Vagina (tissue), 2 donors: ENCODE measurements around the gene EYS.

Experiments
- POLR2A ChIP-seq, 2 donors: fragments of 450-650 bp; IDR thresholded peaks; one replicate each; pipeline ENCODE4 v1.6.1; 2017; ENCODE audit warnings: antibody characterized with exemption in 2 of 2, mild to moderate bottlenecking in 2 of 2, moderate library complexity in 2 of 2
- TF ChIP-seq, protein P1 (sequence below), 3 experiments: fragments of 450-650 bp in 2 of 3; fragments of 200-600 bp in 1 of 3; sonication (generic) in 1 of 3; IDR thresholded peaks; one replicate each; pipeline ENCODE4 v1.5.1; 2017 to 2019; ENCODE audit warnings: antibody characterized with exemption in 3 of 3, mild to moderate bottlenecking in 2 of 3, moderate library complexity in 2 of 3

DNA sequence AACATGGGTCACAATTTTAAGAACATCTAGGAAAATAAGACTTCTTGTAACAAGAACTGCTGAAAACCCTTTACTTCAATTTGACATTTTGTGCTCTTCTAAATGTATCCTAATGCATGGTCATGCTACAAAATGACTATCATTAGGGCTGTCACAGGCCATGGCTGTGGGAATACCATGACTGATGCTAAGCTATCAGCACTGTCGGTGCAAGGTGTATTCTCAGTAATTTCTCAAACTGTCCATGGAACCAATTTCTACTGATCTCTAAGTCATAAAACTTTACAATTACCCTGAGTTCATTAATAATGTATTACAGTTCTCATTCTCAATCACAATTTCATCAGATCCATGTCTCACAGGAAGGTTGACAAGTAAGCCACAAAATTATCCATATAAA lies 625.3 kb downstream of the EYS start:
- TF ChIP-seq, protein P1, sequence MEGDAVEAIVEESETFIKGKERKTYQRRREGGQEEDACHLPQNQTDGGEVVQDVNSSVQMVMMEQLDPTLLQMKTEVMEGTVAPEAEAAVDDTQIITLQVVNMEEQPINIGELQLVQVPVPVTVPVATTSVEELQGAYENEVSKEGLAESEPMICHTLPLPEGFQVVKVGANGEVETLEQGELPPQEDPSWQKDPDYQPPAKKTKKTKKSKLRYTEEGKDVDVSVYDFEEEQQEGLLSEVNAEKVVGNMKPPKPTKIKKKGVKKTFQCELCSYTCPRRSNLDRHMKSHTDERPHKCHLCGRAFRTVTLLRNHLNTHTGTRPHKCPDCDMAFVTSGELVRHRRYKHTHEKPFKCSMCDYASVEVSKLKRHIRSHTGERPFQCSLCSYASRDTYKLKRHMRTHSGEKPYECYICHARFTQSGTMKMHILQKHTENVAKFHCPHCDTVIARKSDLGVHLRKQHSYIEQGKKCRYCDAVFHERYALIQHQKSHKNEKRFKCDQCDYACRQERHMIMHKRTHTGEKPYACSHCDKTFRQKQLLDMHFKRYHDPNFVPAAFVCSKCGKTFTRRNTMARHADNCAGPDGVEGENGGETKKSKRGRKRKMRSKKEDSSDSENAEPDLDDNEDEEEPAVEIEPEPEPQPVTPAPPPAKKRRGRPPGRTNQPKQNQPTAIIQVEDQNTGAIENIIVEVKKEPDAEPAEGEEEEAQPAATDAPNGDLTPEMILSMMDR (IDR thresholded peaks at IDR 0.05) = no peak
- TF ChIP-seq POLR2A (IDR thresholded peaks at IDR 0.05) = no peak
